Parathyroid adenoma (tissue), 2 donors: Measurements from ENCODE around the gene PTPN4.

ENCODE experiments used
- H2AFZ ChIP-seq: fragments of 300-600 bp; sonication (generic); one replicate; pipeline ENCODE4 v1.7.0; 2017; ENCODE audit warnings: antibody characterized with exemption, mild to moderate bottlenecking
- H3K27ac ChIP-seq: fragments of 300-600 bp; sonication (generic); one replicate; pipeline ENCODE4 v1.7.0; 2017
- H3K27me3 ChIP-seq: fragments of 300-600 bp; sonication (generic); one replicate; pipeline ENCODE4 v1.7.0; 2017; ENCODE audit warnings: low read length; ENCODE audit not compliant: control insufficient read depth, insufficient read depth
- H3K36me3 ChIP-seq: fragments of 300-600 bp; sonication (generic); one replicate; pipeline ENCODE4 v1.7.0; 2017; ENCODE audit warnings: low read length; ENCODE audit not compliant: control insufficient read depth, insufficient read depth
- H3K4me1 ChIP-seq: fragments of 300-600 bp; sonication (generic); one replicate; pipeline ENCODE4 v1.7.0; 2017; ENCODE audit warnings: control low read depth
- H3K4me2 ChIP-seq: fragments of 300-600 bp; sonication (generic); one replicate; pipeline ENCODE4 v1.7.0; 2017; ENCODE audit warnings: low read length
- H3K4me3 ChIP-seq: fragments of 300-600 bp; sonication (generic); one replicate; pipeline ENCODE4 v1.7.0; 2017; ENCODE audit warnings: low read depth, low read length
- H3K79me2 ChIP-seq: fragments of 300-600 bp; sonication (generic); one replicate; pipeline ENCODE4 v1.7.0; 2017; ENCODE audit warnings: control low read depth
- H3K9ac ChIP-seq: fragments of 300-600 bp; sonication (generic); one replicate; pipeline ENCODE4 v1.7.0; 2017; ENCODE audit warnings: mild to moderate bottlenecking
- H3K9me3 ChIP-seq: fragments of 300-600 bp; sonication (generic); one replicate; pipeline ENCODE4 v1.7.0; 2017; ENCODE audit warnings: low read length; ENCODE audit not compliant: control insufficient read depth
- TF ChIP-seq, protein P1 (sequence below): fragments of 300-600 bp; sonication (generic); IDR thresholded peaks from one replicate; pipeline ENCODE4 v1.7.0; 2017; ENCODE audit warnings: antibody characterized with exemption, mild to moderate bottlenecking
- donor health status: primary hyperparathyroidism.

The PTPN4 gene

DNA sequence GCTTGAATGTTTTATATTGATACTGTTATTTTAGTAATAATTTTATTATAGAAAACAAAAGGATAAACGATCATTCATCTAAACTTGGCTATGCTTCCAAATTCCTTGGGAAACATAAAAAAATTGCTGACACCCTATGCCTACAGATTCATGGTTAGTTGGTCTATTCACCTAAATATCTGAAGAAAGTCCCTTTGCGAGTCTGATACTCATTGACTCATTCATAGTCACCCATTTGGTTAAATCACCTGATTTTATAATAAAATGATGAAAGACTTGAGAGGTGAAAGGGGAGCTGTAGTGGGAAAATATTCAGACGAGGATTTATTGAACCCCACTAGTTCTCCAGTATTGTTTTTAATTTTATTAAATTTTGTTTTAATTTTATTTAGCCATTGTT is 112.0 kb downstream of the PTPN4 start:
- Histone ChIP-seq H3K4me2 (no peak overlapping the region), H3K9me3 (no peaks in the 10 kb centered on the region), H3K27me3 (no peaks in the 10 kb centered on the region), H3K27ac (no peak overlapping the region), H3K9ac (no peak overlapping the region), H3K79me2 (peaks cover 3% of the 10 kb centered on the region), H3K4me3 (no peak overlapping the region), H3K4me1 (no peaks in the 10 kb centered on the region), H3K36me3 (no peaks in the 10 kb centered on the region), H2AFZ (no peak overlapping the region)
- TF ChIP-seq, protein P1, sequence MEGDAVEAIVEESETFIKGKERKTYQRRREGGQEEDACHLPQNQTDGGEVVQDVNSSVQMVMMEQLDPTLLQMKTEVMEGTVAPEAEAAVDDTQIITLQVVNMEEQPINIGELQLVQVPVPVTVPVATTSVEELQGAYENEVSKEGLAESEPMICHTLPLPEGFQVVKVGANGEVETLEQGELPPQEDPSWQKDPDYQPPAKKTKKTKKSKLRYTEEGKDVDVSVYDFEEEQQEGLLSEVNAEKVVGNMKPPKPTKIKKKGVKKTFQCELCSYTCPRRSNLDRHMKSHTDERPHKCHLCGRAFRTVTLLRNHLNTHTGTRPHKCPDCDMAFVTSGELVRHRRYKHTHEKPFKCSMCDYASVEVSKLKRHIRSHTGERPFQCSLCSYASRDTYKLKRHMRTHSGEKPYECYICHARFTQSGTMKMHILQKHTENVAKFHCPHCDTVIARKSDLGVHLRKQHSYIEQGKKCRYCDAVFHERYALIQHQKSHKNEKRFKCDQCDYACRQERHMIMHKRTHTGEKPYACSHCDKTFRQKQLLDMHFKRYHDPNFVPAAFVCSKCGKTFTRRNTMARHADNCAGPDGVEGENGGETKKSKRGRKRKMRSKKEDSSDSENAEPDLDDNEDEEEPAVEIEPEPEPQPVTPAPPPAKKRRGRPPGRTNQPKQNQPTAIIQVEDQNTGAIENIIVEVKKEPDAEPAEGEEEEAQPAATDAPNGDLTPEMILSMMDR: no peak

DNA sequence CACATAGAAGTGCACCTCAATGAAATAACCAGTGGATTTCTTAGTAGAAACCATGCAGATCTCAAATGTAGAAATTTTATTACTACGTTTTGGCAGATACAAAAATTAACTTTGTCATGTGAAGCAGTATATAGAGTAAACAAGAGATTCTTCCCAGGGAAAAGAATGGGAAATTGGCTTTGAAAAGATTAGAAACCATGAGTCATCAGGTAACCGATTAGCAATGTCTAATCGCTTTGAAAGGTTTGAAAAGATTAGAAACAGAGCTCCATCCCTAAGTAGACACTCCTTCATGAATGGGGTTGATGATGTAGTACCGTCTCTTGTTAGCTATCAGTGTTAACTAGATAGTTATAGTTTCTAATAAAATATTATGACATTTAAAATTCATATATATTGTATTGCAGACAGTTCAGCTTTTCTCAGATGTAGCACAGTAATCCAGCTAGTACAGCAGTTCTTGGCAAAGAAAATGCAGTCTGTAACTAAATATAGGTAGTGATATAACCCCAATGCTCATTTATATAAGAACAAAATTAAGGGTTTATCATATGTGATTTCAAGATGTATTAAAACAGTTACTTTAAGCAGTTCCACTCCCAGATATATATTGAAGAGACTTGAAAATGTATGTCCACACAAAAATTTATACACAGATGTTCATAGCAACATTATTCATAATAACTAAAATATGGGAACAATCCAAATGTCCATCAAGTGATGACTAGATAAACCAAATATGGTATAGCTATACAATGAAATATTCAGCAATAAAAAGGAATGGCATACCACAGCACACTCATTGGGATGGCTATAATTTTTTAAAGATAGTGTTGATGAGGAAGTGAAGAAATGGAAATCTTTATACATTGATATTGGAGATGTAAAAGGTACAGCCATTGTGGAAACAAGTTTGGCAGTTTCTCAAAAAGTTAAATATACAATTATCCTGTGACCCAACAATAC is 113.9 kb downstream of the PTPN4 start:
- H3K4me3 ChIP-seq: no peak overlapping the region
- no peak overlapping the region for H3K27ac ChIP-seq
- no peaks in the 10 kb centered on the region for H3K27me3 ChIP-seq

GRCh38 chr2:119879502-119879901 is 119.8 kb downstream of the PTPN4 start:
- H3K79me2 ChIP-seq: peaks cover 2% of the 10 kb centered on the region
- H3K27me3 ChIP-seq: no peaks in the 10 kb centered on the region
- H3K4me2 ChIP-seq: no peak overlapping the region
- no peaks in the 10 kb centered on the region for H3K4me1 ChIP-seq
- TF ChIP-seq, protein P1: no peak
- no peak overlapping the region for H3K4me3 ChIP-seq
- H3K36me3 ChIP-seq: no peaks in the 10 kb centered on the region
- H2AFZ ChIP-seq: no peak overlapping the region
- H3K9me3 ChIP-seq: no peaks in the 10 kb centered on the region
- H3K27ac ChIP-seq: no peak overlapping the region
- H3K9ac ChIP-seq: no peak overlapping the region

More for the DNA sequence above, 113.9 kb downstream of the PTPN4 start:
- peaks cover 3% of the 10 kb centered on the region for H3K79me2 ChIP-seq
- no peak overlapping the region for H3K4me2 ChIP-seq
- TF ChIP-seq, protein P1: no peak
- no peaks in the 10 kb centered on the region for H3K9me3 ChIP-seq
- H3K4me1 ChIP-seq: no peaks in the 10 kb centered on the region
- H3K9ac ChIP-seq: no peak overlapping the region
- H2AFZ ChIP-seq: no peak overlapping the region
- no peaks in the 10 kb centered on the region for H3K36me3 ChIP-seq

DNA sequence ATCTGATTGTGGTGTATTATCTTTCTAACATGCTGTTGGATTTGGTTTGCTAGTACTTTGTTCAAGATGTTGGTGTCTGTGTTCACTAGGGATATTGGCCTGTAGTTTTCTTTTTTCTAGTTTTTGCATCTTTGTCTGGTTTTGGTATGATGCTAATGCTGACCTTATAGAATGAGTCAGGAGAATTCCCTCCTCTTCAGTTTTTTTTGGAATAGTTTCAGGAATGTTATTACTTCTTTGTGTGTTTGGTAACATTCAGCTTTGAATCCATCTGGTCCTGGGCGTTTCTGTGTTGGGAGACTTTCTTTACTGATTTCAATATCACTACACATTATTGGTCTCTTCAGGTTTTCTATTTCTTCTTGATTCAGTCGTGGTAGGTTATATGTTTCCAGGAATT is 129.0 kb downstream of the PTPN4 start:
- no peak overlapping the region for H3K27ac ChIP-seq
- no peaks in the 10 kb centered on the region for H3K4me1 ChIP-seq
- no peak overlapping the region for H3K9ac ChIP-seq
- H3K9me3 ChIP-seq: no peaks in the 10 kb centered on the region
- no peaks in the 10 kb centered on the region for H3K27me3 ChIP-seq
- no peak overlapping the region for H3K4me3 ChIP-seq
- H3K4me2 ChIP-seq: no peak overlapping the region
- no peaks in the 10 kb centered on the region for H3K79me2 ChIP-seq
- TF ChIP-seq, protein P1: no peak
- no peak overlapping the region for H2AFZ ChIP-seq
- H3K36me3 ChIP-seq: no peaks in the 10 kb centered on the region
